HG03103 (cell line): ENCODE measurements around the gene NYAP2.

Experiments used
- ATAC-seq: cut with Tn5 transposase; IDR thresholded peaks from one replicate; pipeline ENCODE4 v1.9.1; 2021; ENCODE audit warnings: low read depth; ENCODE audit not compliant: unreplicated experiment

Gene NYAP2

DNA sequence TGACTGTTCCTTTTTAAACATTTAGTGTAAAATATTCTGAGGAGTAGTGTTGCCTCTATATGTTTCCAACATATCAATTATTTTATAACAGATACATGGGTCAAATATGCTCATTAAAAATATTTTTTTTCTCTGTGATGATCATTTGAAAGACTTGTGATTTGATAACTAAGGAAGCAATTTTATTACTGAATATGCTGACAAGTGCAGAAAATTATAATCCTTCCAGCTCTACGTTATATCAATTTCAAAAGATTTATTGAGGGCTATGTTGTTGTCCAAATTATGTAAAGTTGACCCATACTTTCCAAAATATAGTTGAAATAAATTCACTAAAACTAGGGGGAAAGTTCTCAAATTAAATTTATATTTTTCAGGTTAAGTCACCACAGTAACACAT lies 290.6 kb downstream of the NYAP2 start:
- ATAC-seq: no peak

DNA sequence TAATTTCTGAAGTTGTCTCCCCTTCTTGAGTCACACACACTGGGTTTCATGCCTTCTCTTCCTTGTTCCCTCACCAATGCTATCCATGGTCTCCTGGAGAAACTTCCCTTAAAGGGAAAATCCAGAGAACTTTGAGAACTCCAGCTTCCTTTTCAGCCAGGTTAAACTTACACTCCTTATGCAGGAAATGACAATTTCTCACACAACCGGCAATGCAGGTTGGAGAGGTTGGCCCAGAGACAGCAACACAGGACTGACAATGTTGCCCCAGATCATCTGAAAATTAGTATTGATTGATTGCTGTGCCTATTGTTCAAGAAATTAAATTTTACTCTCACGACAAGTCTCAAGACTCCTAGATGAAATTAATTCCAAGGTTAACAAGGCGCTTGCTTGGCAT lies 292.2 kb downstream of the NYAP2 start:
- ATAC-seq: no peak

DNA sequence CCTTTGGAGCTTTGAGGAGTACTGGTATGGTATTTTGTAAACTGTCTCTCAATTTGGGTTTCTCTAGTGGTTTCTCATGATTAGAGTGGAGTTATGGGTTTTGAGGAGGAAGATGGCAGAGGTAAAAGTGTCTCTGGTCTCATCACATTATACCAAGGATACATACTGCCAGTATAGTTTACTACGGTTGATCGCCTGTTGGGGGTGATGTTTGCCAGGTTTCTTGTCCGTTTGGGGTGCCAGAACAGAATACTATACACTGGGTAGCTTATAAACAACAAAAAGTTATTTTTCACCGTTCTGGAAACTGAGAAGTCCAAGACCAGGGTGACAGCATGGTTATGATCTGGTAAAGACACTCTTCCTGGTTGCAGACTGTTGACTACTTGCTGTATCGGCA lies 293.7 kb downstream of the NYAP2 start:
- ATAC-seq: no peak

DNA sequence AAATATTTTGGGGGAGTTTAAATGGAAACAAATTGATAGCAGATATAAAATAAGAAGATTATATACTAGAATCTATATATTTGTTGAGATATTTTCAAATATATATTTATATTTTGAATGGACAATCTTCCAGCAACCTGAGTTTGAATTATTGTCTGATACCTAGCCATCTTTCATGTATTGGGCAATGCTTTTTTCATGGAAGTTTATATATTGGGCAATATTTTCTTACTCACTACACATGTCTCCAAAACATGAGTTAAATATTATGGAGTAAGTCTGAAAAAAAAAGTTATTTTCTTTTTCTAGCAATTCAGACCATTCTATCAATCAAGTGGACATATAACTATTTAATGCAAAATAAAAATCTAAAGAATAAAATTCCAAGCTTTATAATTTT lies 295.2 kb downstream of the NYAP2 start:
- no peak for ATAC-seq

DNA sequence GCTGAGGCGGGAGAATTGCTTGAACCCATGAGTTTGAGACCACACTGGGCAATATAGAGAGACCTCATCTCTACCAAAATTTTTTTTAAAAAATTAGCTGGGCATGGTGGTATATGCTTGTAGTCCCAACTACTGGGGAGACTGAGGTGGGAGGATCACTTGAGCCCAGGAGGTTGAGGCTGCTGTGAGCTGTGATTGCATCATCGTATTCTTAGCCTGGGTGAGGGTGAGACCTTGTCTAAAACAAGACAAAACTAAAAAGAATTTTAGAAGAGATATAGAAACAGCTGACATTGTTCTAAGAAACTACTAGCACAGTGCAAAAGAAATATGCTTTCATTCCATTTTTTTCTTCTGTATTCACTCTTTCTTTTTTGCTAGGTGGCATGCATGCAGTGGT lies 298.4 kb downstream of the NYAP2 start:
- ATAC-seq: no peak
